Measurements from ENCODE around the gene SLC8B1. TPM values are rescaled to one million over a fixed set of nuclear protein-coding genes. Genes with fewer than 3 reads are reported as not detected.

SLC8B1 gene
- total RNA-seq, 1 donor from 2014 or later = 27.9 TPM

- Mint-ChIP-seq H3K27ac (ENCODE audit: unreplicated experiment) (peak overlapping the region; percentile 39), H3K27me3 (ENCODE audit: unreplicated experiment) (peaks cover 4% of the 10 kb centered on the region), H3K36me3 (ENCODE audit: unreplicated experiment) (peaks cover 7% of the 10 kb centered on the region), H3K4me1 (ENCODE audit: low read depth, unreplicated experiment) (peaks cover 11% of the 10 kb centered on the region), H3K4me3 (ENCODE audit: unreplicated experiment) (no peak overlapping the region), H3K9me3 (ENCODE audit: unreplicated experiment) (peaks cover 7% of the 10 kb centered on the region)
- TF ChIP-seq CTCF (IDR thresholded peaks at IDR 0.05; ENCODE audit: partially characterized antibody, unreplicated experiment) = no peak
- DNase-seq = no peak
Measured at GRCh38 chr12:113329791-113330417, 5.0 kb downstream of the SLC8B1 start.

DNA sequence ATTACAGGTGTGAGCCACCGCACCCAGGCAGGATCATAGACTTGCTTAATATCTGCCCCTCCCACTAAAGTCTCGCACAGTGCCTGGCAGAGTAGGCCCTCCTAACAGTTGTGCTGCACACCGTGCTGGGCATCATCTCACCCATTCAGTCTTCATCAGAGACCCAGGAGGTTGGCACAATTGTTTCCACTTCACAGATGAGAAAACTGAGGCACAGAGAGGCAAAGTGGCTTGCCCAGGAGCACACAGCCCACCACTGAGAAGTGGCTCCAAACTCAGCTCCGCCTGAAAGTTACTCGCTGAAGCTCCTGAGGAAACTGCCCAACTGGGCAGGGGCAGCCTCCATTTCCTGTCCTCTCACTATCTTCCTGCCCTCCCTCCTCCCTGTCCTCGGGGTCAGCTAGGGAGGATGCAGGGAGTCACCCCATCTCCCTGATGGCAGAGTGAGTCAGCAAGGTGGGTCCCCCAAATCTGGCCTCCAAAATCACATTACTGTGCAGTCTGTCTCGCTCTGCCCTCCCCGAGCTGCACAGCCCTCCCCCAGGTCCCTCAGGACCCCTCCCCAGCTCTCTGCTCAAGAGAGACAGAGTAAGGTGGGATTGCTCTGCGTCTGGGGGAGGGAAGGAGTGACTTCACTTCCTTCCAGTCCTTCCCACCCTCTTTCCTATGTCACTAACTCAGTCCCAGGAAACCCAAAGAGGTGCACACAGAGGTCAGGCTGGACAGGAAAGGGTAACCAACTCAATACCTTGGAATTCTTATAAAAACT is 5.7 kb downstream of the SLC8B1 start:
- Mint-ChIP-seq H3K4me1 (ENCODE audit: low read depth, unreplicated experiment) (peaks cover 11% of the 10 kb centered on the region), H3K27ac (ENCODE audit: unreplicated experiment) (no peak overlapping the region), H3K4me3 (ENCODE audit: unreplicated experiment) (no peak overlapping the region), H3K9me3 (ENCODE audit: unreplicated experiment) (peaks cover 7% of the 10 kb centered on the region), H3K27me3 (ENCODE audit: unreplicated experiment) (peaks cover 4% of the 10 kb centered on the region), H3K36me3 (ENCODE audit: unreplicated experiment) (peaks cover 7% of the 10 kb centered on the region)
- TF ChIP-seq CTCF (IDR thresholded peaks at IDR 0.05; ENCODE audit: partially characterized antibody, unreplicated experiment) = no peak
- DNase-seq = no peak

DNA sequence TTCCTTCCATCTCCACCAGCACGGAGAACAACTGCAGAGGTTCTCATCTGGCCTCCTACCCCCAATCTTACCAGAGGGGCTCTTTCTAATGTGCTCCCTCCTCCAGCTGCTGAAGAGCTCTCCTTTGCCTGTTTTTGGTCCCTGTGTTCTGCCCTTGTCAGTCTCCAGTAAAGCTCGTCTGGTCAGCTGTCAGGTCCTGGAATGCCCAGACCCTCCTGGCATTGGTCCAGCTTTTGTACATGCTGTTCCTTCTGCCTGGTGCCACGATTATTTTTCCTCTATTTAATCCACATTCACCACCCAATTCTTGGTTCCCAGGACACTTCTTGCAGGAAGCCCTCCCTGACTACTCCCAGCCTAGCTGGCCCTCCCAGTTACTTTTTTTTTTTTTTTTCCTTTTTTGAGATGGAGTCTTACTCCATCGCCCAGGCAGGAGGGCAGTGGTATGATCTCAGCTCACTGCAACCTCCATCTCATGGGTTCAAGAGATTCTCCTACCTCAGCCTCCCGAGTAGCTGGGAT is 6.5 kb downstream of the SLC8B1 start:
- H3K27ac Mint-ChIP-seq (ENCODE audit: unreplicated experiment) = no peak overlapping the region
- peaks cover 11% of the 10 kb centered on the region for H3K4me1 Mint-ChIP-seq (ENCODE audit: low read depth, unreplicated experiment)
- no peak for DNase-seq
- TF ChIP-seq CTCF (IDR thresholded peaks at IDR 0.05; ENCODE audit: partially characterized antibody, unreplicated experiment) = no peak
- peaks cover 7% of the 10 kb centered on the region for H3K36me3 Mint-ChIP-seq (ENCODE audit: unreplicated experiment)
- peaks cover 4% of the 10 kb centered on the region for H3K27me3 Mint-ChIP-seq (ENCODE audit: unreplicated experiment)
- H3K4me3 Mint-ChIP-seq (ENCODE audit: unreplicated experiment) = no peak overlapping the region
- peaks cover 7% of the 10 kb centered on the region for H3K9me3 Mint-ChIP-seq (ENCODE audit: unreplicated experiment)

DNA sequence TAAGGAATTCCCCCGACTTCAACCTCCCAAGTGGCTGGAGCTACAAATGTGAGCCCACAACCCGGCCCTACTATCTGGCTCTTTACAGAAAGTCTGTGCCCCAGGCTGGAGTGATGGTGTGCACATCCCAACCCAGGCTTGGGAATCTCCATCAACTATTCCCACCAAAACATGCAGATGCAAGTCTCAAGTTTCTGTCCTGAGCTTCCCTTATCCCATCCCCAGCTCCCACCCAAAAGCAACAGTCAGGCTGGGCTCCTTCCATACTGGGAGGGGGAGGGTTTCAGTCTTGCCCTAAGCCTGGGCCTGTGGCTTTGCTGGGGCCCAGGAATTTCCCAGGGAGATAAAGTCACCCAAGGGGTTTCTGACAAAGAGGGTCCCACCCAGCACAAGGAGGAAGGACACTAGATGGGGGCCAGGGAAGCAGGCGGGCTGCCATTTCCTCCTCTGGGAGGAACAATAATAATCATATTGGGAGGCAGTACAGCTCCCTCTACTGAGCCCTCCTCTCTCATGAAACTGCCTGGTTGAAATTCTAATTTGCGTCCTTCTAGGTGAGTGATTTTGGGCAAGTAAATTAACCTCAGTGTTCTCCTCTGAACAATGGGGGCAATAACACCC is 8.0 kb downstream of the SLC8B1 start:
- Mint-ChIP-seq H3K27ac (ENCODE audit: unreplicated experiment) (no peak overlapping the region), H3K36me3 (ENCODE audit: unreplicated experiment) (peaks cover 4% of the 10 kb centered on the region), H3K9me3 (ENCODE audit: unreplicated experiment) (no peaks in the 10 kb centered on the region)

More for the DNA sequence above, 8.0 kb downstream of the SLC8B1 start:
- no peak overlapping the region for H3K4me3 Mint-ChIP-seq (ENCODE audit: unreplicated experiment)
- DNase-seq = no peak
- H3K27me3 Mint-ChIP-seq (ENCODE audit: unreplicated experiment) = peaks cover 2% of the 10 kb centered on the region
- H3K4me1 Mint-ChIP-seq (ENCODE audit: low read depth, unreplicated experiment) = peaks cover 3% of the 10 kb centered on the region
- no peak for TF ChIP-seq CTCF (IDR thresholded peaks at IDR 0.05; ENCODE audit: partially characterized antibody, unreplicated experiment)
